ENCODE measurements around the gene LCN6.

LCN6 gene

GRCh38 chr9:136722969-136723356, 25.4 kb downstream of the LCN6 start:
- no peak overlapping the region for H3K4me3 ChIP-seq (ENCODE audit: low read depth, low read length)
- TF ChIP-seq CTCF (conservative IDR thresholded peaks at IDR 0.05; ENCODE audit: low read depth, low read length): no peak
- no peak for DNase-seq (ENCODE audit: low read depth)

- DNase-seq (ENCODE audit: low read depth): no peak
- no peak for TF ChIP-seq CTCF (conservative IDR thresholded peaks at IDR 0.05; ENCODE audit: low read depth, low read length)
- no peak overlapping the region for H3K4me3 ChIP-seq (ENCODE audit: low read depth, low read length)
Measured at GRCh38 chr9:136722093-136722968, 26.0 kb downstream of the LCN6 start.

- DNase-seq (ENCODE audit: low read depth): peak; percentile 43
- no peak for TF ChIP-seq CTCF (conservative IDR thresholded peaks at IDR 0.05; ENCODE audit: low read depth, low read length)
- no peak overlapping the region for H3K4me3 ChIP-seq (ENCODE audit: low read depth, low read length)
Measured at GRCh38 chr9:136721339-136722092, 26.8 kb downstream of the LCN6 start.

- no peak overlapping the region for H3K4me3 ChIP-seq (ENCODE audit: low read depth, low read length)
- no peak for TF ChIP-seq CTCF (conservative IDR thresholded peaks at IDR 0.05; ENCODE audit: low read depth, low read length)
- no peak for DNase-seq (ENCODE audit: low read depth)
Measured at GRCh38 chr9:136720898-136721338, 27.4 kb downstream of the LCN6 start.

- no peak for DNase-seq (ENCODE audit: low read depth)
- H3K4me3 ChIP-seq (ENCODE audit: low read depth, low read length): no peak overlapping the region
- TF ChIP-seq CTCF (conservative IDR thresholded peaks at IDR 0.05; ENCODE audit: low read depth, low read length): no peak
Measured at GRCh38 chr9:136720251-136720897, 28.0 kb downstream of the LCN6 start.

- no peak for TF ChIP-seq CTCF (conservative IDR thresholded peaks at IDR 0.05; ENCODE audit: low read depth, low read length)
- H3K4me3 ChIP-seq (ENCODE audit: low read depth, low read length): no peak overlapping the region
- DNase-seq (ENCODE audit: low read depth): no peak
Measured at GRCh38 chr9:136719195-136719880, 29.0 kb downstream of the LCN6 start.

All from choroid plexus epithelial cell (primary cell).